C4-2B (cell line): ENCODE data around the gene IBA57.
"Not testable (repeated sequence)": the region's sequence is repeated elsewhere in the genome, so short reads cannot be mapped to it uniquely, and the experiment has no call there.

Experiments
- H3K27ac ChIP-seq: fragments of 450-650 bp; 2 replicates; pipeline ENCODE4 v1.5.1; 2017
- CTCF ChIP-seq: fragments of 450-650 bp; conservative IDR thresholded peaks from 2 replicates; pipeline ENCODE4 v1.5.1; 2017; ENCODE audit warnings: mild to moderate bottlenecking
- ZFX ChIP-seq: fragments of 450-650 bp; IDR thresholded peaks from 2 replicates; pipeline ENCODE4 v1.6.1; 2017

The IBA57 gene

GRCh38 chr1:228180959-228181644, 15.5 kb downstream of the IBA57 start:
- TF ChIP-seq CTCF: no peak
- no peak for TF ChIP-seq ZFX
- no peak overlapping the region for H3K27ac ChIP-seq

DNA sequence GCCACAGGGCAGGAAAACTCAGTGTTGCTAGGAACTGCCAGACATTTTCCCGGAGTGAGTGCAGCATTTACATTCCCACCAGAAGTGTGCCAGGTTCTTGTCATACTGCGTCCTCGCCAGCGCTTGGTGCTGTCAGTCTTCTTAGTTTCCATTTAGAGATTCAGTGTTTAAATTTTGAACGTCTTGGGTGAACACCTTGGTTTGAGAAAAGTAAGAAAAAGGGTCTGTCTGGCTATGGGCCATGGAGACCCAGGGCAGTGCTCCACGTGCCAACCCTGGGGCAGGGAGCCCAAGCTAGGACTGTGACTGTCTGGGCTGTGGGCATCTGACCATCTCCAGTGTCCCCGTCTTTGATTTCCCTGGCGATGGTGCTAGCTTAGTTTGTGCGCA, 16.0 kb downstream of the IBA57 start:
- no peak for TF ChIP-seq ZFX
- TF ChIP-seq CTCF: no peak
- no peak overlapping the region for H3K27ac ChIP-seq

DNA sequence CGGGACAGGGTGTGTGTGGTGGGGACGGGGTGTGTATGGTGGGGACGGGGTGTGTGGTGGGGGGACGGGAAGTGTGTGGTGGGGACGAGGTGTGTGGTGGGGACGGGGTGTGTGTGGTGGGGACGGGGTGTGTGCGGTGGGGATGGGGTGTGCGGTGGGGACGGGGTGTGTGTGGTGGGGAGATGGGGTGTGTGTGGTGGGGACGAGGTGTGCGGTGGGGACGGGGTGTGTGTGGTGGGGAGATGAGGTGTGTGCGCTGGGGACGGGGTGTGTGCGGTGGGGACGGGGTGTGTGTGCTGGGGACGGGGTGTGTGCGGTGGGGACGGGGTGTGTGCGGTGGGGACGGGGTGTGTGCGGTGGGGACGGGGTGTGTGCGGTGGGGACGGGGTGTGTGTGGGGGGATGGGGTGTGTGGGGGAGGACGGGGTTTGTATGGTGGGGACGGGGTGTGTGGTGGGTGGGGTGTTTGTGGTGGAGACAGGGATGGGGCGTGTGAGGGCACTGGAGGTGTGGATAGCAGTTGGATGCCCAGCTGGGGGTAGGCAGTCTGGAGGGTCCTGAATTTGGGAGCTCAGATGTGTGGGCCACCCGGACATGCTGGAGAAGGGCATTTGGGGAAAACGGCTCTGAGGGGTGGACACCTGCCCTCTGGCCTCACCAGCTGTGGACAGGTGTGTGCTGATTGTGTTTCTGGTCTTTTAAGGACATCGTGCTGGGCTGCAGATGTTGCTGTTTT, 16.9 kb downstream of the IBA57 start:
- TF ChIP-seq CTCF (no peak), ZFX (no peak)
- no peak overlapping the region for H3K27ac ChIP-seq

DNA sequence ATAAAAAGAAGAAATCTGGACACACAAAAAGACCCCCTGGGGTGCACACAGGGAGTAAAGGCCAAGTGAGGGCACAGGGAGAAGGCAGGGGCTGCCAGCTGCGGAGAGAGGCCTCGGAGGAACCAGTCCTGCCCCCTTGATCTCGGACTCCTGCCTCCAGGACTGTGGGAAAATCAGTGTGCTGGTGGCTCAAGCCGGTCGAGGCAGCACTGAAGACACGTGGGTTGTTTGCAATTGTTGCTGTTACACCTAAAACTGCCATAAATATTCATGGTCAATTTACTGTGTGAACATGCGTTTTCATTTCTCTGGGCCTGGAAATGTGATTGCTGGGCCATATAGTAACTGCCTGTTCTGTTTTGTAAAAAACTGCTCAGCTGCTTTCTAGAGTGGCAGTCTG, 18.5 kb downstream of the IBA57 start:
- TF ChIP-seq ZFX (no peak), CTCF (no peak)
- H3K27ac ChIP-seq: no peak overlapping the region

DNA sequence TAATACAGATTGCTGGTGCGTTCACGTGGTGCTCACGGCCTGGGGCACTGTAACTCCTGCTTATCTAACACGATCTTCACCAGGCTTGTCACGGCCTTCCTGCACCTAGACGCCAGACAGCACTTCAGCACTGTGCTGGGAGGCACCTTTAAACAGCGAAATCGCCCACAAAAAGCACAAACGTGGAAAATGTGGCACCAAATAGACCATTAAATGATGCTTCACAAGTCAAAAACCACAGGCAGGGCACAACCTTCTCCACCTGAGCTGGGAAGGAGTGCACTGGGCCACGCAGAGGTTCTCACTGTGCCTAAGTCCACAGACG, 20.0 kb downstream of the IBA57 start:
- no peak overlapping the region for H3K27ac ChIP-seq
- no peak for TF ChIP-seq ZFX
- no peak for TF ChIP-seq CTCF

DNA sequence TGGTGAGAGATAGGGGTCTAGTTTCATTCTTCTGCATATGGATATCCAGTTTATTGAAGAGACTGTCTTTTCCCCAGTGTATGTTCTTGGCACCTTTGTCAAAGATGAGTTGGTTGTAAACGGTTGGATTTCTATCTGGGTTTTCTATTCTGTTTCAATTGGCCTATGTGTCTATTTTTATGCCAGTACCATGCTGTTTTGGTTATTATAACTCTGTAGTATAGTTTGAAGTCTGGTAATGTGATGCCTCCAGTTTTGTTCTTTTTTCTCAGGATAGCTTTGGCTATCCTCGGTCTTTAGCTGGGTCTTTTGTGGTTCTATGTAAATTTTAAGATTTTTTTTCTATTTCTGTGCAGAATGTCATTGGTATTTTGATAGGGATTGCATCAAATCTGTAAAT, 22.6 kb downstream of the IBA57 start:
- H3K27ac ChIP-seq: not testable (repeated sequence)

GRCh38 chr1:228190182-228190581, 24.6 kb downstream of the IBA57 start:
- H3K27ac ChIP-seq: no peak overlapping the region
- no peak for TF ChIP-seq ZFX
- TF ChIP-seq CTCF: no peak

DNA sequence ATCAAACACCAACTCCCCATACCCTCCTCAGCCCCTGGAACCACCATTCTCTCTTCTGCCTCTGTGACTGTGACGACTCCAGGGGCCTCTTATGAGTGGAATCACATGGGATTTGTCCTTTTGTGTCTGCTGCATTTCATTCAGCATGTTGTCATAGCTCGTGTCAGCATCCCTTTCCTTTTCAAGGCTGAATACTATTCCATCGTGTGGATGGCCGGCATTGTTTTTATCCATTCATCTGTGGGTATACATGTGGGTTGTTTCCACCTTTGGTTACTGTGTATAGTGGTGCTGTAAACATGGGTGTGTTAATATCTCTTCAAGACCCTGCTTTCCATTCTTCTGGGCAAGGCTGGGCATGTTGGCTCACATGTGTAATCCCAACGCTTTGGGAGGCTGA, 25.2 kb downstream of the IBA57 start:
- TF ChIP-seq ZFX (no peak), CTCF (no peak)
- H3K27ac ChIP-seq: no peak overlapping the region
